Right ventricle myocardium inferior (tissue), 1 donor: ENCODE measurements around the gene KCNC3. TPM values are rescaled to one million over a fixed set of nuclear protein-coding genes. Genes with fewer than 3 reads are reported as not detected.

Source experiments
- ATAC-seq: fragments of 200-7000 bp; cut with Tn5 transposase; one replicate; pipeline ENCODE4 v1.9.1; 2020; ENCODE audit warnings: mild to moderate bottlenecking, moderate library complexity
- DNase-seq: peaks from one replicate; pipeline ENCODE4 v3.0.0; 2021; ENCODE audit errors: missing footprints
- intact Hi-C: fragments of 100-400 bp; cut with DNase I; formaldehyde crosslinking; loops from one replicate; pipeline ENCODE4 v1.11.0; 2022
- total RNA-seq: library from RNA; stranded (reverse); fragmentation: NEBNext Ultra II Directional; extraction: Animal tissue kit (Norgen Biotek cat#: 25700); gene quantifications from one replicate; pipeline ENCODE4 v1.2.1, GENCODE V29; 2021
- donor health status: DM: no; HTN: yes; CAD: no; lungs with severe emphysema.

Gene KCNC3
- total RNA-seq, 1 donor from 2014 or later = 1.7 TPM

DNA sequence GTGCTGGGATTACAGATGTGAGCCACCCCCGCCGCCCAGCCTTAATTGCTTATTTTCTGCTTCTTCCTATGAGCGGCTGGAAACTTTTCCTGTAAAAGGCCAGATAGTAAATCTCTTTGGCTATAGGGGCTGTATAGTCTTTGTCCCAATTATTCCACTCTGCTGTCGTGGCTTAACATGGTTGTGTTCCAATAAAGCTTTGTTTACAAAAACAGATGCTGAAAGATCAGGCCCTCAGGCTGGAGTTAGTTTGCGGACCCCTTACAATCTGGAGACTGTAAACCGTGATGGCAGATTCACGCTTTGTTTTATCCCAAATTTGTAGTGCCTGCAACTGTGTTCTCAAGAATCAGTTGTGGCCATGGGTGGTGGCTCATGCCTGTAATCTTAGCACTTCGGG lies 10.7 kb downstream of the KCNC3 start:
- ATAC-seq (no peak), DNase-seq (no peak)
- intact Hi-C loops = no loop called here

GRCh38 chr19:50317115-50317514 lies 12.1 kb downstream of the KCNC3 start:
- intact Hi-C loops = no loop called here
- ATAC-seq = no peak
- DNase-seq = no peak

DNA sequence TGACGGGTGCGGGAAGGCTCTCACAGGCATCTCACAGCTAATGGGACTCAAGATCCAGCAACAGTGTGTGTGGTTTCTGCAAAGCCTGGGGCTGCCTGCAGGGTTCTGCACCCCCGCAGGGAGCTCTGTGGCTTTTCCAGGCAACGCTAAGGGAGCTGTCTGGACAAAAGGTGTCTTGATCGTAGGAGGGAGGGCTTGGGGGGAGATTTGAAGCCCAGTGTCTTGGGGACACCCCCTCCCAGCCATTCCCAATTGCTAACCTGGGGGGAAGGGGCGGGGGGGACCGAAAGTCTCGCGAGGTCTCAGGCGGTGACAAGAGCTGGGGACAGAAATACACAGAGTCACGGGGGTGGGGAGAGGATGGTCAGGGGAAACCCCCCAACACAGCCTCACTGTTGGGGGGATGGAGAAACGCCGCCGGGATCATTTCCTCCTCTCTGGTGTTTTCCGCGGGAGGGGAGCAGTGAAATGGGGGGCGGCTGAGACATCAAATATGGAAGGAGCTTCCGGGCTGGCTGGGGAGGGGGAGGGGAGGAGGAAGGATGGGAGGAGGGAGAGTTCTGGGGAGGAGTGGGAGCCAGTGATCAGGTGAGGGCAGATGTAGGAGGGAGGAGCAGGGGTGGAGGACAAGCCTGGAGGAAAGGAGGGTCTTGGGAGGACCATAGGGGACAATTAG lies 13.3 kb downstream of the KCNC3 start:
- intact Hi-C loops = no loop called here
- DNase-seq (no peak), ATAC-seq (no peak)

DNA sequence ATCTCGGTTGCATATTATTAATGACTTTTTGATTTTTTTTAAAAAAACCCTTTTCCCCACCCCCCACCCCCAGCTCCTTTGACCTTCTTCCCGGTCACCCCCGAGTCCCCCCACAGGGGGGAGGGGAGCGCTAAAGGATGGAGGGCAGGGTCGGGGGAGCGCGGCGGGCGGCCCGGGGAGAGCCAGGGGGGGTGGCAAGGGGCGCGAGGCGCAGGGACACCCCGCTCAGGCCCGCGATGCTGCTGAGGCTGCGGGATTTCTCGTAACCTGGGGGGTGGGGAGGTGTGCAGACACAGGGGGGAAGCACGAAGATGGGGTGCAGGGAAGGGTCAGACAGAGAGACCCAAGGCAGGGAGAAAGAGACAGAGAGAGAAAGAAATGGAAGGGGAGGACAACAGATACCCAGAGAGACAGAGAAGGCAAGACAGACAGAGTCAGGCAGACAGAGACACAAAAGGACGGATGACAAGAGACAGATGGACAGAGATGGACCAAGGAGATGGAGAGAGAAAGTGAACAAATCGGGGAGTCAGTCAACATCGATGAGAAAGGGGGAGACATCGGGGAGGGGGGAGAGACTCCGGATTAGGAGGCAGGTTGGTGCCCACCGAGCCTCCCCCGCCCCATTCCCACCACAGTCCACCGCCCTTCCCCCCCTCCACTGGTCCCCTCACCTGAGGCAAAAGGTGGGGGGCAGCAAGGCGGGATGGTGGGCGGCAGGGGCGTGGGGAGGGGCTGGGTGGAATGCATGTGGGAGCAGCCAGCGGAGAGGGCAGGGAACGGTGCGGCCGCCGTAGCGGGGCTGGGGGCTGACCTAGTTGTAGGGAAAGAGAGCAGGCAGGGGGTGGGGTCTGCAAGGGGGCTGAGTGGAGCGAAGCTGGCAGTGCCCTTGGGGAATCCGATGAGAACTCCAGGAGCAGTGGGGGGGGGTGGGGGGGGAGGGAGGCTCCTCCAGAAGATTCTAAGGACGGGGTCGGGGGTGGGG lies 14.2 kb downstream of the KCNC3 start:
- no peak for DNase-seq
- intact Hi-C loops = no loop called here
- no peak for ATAC-seq

DNA sequence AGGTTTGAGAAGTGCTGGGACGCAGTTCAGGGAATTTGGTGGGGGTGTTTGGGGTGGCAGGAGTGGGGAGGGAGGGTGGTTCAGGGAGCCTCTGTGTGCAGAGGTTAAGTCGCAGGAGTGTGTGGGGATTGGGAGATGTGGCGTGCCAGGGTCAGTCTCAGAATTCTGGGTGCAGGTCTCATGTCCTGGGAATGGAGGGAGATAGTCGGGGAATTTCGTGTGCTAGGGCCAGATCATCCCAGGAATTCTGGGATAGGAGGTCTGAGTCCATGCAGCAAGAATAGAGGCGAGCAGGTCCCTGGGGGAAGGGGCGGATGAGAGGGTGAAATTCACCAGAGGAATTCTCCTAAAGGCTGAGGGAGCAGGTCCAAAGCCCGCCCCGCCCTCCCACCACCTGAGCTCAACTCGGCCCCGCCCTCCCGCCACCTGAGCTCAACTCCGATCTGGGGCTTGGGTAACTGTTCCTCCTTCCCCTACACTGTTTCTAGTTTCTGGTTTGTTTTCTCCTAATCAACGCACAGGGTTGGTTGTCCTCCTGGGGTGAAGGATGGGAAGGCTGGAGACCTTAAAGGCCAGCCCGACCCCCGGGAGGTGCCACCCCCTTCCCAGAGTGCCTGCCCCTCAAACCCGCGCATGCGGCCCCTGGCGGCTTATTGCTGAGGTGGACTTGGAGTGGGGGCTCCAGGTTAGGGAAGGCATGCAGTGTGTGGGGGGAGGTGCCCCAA lies 15.2 kb downstream of the KCNC3 start:
- ATAC-seq (no peak), DNase-seq (no peak)
- intact Hi-C loops = no loop called here

DNA sequence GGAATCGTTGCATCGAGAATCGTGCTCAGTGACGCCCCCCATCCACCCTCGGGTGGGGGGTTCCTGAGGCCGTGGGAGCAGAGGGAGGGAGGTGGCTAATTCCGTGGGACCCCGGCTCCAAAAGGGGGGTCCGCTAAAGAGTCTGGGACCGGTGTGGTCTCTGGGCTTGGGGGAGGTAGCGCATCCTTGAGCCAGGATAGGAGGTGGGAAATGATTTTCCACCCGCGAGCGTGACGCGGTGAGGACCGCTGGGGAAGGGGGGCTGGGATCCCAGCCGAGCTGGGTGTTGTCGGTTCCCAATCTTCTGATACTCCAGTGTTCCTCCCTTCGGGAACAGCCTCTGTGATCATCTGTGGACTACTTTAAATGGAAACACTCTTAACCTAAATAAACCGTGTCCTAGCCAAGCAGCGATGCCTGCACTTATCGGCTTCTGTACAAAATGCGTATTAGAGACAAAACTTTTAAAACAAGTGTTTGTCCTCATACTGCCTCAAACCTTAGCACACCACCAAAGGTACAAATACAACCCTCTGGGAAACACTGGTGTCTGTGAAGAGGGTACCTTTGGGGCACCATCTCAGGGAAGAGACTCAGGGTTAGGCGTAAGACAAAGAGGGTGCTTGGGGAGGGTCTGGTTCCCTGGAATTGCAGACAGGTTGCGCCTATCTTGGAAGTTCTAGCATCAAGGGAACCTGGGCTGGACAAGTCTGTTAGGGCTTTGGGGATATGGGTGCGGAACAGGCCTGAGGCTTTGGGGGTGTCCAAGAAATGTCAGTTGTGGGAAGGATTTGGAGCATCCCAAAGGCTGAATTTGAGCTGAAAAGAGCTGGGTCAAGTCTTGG lies 16.0 kb downstream of the KCNC3 start:
- intact Hi-C loops = no loop called here
- DNase-seq (no peak), ATAC-seq (no peak)

- intact Hi-C loops = no loop called here
- no peak for ATAC-seq
- DNase-seq = no peak
These were observed 17.2 kb downstream of the KCNC3 start for GRCh38 chr19:50311723-50312635.

- no peak for ATAC-seq
- intact Hi-C loops = no loop called here
- no peak for DNase-seq
These were observed 18.3 kb downstream of the KCNC3 start for GRCh38 chr19:50310759-50311465.

DNA sequence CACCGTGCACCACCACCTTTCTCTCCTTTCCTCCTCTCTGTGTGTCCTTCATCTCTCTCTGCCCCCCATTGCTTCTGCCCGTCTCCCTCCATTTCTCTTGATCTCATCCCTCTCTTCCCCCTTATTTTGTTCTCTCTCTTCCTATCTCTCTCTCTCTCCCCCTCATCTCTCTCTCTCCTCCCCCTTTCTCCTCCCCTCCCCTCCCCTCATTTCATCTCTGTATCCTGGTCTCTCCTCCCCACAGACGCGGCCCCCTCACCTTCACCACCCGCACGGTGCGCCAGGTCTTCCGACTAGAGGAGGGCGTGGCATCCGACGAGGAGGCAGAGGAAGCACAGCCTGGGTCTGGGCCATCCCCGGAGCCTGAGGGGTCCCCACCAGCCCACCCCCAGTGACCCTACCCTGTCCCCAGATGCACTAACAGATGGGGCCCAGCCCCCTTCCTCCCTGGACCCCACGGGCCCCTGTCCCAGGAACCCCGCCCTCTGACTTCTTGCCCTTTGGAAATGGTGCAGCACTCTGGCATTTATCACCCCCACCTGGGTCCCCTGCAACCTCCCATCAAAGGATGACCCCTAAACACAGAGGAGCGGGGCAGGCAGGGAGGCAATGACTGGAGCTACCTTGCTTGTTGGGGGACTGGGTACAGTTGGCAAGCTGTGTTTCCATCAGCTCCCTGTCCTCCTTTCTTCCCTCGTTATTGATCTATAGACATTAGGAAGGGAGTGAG lies 19.6 kb downstream of the KCNC3 start:
- ATAC-seq = no peak
- DNase-seq = no peak
- intact Hi-C loops = no loop called here

- intact Hi-C loops = no loop called here
- DNase-seq (no peak), ATAC-seq (no peak)
These were observed 20.2 kb downstream of the KCNC3 start for GRCh38 chr19:50308991-50309390.

DNA sequence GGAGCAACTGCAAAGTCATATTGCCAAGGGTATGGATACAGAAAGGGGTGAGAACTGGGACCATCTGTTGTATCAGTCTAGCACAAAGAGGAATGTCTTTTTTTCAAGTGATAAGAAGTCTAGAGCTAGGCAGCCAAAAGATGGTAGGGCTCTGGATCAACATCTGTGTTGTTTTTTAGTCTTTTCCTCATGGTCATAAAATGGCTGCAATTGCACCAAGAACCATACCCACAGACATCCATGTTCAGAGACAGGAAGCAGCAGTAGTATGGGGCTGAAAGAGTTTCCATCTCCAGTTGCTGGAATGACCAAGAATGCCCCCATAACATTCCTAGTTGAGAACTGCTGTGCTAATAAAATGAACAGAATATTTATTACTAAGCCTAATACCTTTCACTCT lies 25.6 kb downstream of the KCNC3 start:
- intact Hi-C loops = no loop called here
- ATAC-seq = no peak
- DNase-seq = no peak

DNA sequence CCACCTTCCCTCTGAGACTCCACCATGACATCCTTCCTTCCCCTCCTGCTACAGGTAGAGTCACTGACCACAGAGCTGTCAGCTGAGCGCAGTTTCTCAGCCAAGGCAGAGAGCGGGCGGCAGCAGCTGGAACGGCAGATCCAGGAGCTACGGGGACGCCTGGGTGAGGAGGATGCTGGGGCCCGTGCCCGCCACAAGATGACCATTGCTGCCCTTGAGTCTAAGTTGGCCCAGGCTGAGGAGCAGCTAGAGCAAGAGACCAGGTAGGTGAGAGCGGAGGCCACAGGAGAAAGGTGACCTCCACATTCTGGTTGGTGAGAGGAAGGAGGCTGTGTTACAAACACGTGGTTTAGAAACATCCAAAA lies 27.6 kb downstream of the KCNC3 start:
- intact Hi-C loops = no loop called here
- DNase-seq = no peak
- no peak for ATAC-seq

- intact Hi-C loops = no loop called here
- ATAC-seq = no peak
These were observed 28.2 kb downstream of the KCNC3 start for GRCh38 chr19:50300814-50301606.

GRCh38 chr19:50300051-50300450 lies 29.1 kb downstream of the KCNC3 start:
- intact Hi-C loops = no loop called here
- DNase-seq = no peak
- ATAC-seq = no peak

More at GRCh38 chr19:50300814-50301606, 28.2 kb downstream of the KCNC3 start:
- DNase-seq = no peak

- intact Hi-C loops = no loop called here
- no peak for DNase-seq
- no peak for ATAC-seq
These were observed 35.7 kb downstream of the KCNC3 start for GRCh38 chr19:50293263-50294004.
